HFF-Myc (cell line): ENCODE data around the gene OR8D2.

Experiments used
- DNase-seq: peaks from one replicate; pipeline ENCODE4 v3.0.0-alpha.2; 2011; ENCODE audit warnings: low read depth; ENCODE audit errors: extremely low read depth
- H3K4me3 ChIP-seq: replicated peaks from 2 replicates; pipeline ENCODE4 v1.5.1; 2011; ENCODE audit warnings: low read depth, mild to moderate bottlenecking, control low read depth, low read length
- TF ChIP-seq, protein P1 (sequence below): IDR thresholded peaks from 2 replicates; pipeline ENCODE4 v1.5.1; 2012; ENCODE audit warnings: mild to moderate bottlenecking, low read depth, low read length, control low read depth; ENCODE audit errors: missing control alignments

OR8D2 gene

DNA sequence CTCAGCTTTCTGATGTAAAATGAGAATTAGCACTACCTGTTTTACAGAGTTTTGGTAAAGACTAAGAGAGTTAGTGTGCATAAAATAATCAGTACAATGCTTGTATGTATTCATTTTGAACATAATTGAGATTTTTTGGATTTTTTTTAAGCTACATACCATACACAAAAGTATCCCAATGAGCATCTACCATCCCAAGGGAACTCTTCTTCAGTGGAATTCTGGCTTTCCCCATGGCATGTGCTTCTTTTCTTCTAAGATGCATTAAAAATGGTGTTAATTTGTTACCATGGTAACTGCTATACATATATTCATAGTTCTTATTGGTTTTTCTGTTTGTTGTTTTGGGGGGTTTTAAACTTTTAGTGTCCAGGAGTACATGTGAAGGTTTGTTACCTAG is 24.0 kb downstream of the OR8D2 start:
- no peak for DNase-seq
- TF ChIP-seq, protein P1, sequence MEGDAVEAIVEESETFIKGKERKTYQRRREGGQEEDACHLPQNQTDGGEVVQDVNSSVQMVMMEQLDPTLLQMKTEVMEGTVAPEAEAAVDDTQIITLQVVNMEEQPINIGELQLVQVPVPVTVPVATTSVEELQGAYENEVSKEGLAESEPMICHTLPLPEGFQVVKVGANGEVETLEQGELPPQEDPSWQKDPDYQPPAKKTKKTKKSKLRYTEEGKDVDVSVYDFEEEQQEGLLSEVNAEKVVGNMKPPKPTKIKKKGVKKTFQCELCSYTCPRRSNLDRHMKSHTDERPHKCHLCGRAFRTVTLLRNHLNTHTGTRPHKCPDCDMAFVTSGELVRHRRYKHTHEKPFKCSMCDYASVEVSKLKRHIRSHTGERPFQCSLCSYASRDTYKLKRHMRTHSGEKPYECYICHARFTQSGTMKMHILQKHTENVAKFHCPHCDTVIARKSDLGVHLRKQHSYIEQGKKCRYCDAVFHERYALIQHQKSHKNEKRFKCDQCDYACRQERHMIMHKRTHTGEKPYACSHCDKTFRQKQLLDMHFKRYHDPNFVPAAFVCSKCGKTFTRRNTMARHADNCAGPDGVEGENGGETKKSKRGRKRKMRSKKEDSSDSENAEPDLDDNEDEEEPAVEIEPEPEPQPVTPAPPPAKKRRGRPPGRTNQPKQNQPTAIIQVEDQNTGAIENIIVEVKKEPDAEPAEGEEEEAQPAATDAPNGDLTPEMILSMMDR, result no peak

DNA sequence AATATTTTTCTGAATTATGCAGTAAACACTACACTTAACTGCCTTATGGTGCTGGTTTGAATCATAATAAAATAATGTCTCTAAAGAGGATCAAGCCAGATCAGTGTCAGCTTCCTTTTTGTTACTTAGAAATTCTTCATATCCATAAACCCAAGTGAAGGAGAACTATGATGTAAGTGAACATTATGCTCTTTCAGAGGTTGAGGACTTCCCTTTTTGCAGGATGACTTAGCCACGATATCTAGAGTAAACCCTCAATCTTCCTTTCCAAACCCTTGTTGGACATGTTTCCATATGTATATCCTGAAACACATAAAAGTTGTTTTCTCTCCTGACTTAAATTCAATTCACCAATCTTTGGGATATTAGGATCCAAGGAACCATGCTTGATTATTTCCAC is 25.3 kb downstream of the OR8D2 start:
- H3K4me3 ChIP-seq, result no peak overlapping the region
- no peak for DNase-seq
- TF ChIP-seq, protein P1, result no peak

More for the DNA sequence above, 24.0 kb downstream of the OR8D2 start:
- H3K4me3 ChIP-seq, result no peak overlapping the region

DNA sequence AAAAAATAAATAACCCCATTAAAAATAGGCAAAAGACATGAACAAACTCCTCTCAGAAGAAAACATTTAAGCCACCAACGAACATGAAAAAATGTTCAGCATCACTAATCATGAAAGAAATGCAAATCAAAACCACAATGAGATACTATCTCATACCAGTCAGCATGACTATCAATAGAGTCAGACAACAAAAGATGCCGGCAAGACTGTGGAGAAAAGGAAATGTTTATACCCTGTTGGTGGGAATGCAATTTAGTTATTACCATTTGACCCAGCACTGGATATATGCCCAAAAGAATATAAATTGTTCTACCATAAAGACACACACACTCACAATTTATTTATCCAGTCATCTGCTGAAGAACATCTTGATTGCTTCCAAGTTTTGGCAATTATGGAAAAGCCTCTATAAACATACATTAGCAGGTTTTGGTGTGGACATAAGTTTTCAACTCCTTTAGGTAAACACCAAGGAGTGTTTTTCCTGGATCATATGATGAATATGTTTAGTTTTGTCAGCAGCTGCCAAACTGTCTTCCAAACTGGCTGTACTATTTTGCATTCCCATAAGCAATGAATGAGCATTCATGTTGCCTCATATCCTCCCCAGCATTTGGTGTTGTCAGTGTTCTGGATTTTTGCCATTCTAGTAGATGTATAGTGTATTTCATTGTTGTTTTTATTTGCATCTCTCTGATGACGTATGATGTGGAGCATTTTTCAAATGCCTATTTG is 34.2 kb downstream of the OR8D2 start:
- DNase-seq, result no peak
- TF ChIP-seq, protein P1, result no peak
- no peak overlapping the region for H3K4me3 ChIP-seq

DNA sequence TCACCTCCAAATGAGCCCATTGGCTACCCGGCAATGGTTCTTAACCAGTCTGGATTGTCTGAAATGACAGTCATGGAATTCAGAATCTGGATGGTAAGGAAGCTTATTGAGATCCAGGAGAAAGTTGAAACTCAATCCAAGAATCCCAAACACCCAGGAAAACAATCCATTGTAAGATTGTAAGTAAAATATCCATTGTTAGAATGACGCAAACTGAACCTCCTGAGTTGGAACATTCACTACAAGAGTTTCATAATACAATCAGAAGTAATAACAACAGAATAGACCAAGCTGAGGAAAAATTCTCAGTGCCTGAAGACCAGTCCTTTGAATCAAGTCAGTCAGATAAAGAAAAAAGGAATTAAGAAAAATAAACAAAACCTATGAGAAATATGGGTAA is 41.7 kb downstream of the OR8D2 start:
- DNase-seq, result no peak
- TF ChIP-seq, protein P1, result no peak
- no peak overlapping the region for H3K4me3 ChIP-seq

DNA sequence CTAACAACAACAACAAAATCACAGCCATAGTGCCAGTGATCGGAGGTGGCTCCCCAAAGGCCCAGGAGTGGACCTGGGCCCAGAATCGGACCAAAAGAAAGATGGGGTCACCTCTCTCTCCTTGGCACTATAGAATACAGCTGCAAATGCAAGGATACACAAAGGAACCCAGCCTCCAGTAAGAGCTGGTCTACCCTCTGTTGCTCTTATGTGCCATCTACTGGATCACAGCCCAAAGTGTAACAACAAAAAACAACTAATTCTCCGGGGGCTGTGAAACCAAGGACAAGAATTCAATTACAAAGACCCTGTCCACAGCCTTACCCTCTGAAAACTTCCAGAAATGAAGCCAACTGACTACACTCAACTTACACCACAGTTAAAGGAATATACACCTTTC is 42.2 kb downstream of the OR8D2 start:
- TF ChIP-seq, protein P1, result no peak
- no peak overlapping the region for H3K4me3 ChIP-seq
- no peak for DNase-seq

DNA sequence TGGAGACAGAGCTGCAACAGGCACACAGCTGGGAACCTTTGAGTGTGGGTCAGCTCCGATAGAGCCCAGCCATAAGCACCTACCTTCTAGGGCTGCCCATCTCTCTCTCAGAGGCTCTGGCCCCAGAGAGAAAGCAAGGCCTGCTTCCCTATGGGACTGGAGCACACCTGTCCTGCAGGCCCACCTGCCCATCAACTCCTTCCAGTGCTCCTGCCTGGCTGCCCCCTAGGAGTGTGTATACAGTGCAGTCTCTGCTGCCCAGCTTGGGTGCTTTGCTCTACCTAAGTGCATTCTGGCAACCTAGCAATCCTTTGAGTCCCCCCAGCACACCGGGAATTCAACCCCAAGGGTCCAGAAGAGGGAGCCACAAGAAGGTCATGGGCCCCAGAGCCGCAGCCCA is 42.8 kb downstream of the OR8D2 start:
- no peak for DNase-seq
- TF ChIP-seq, protein P1, result no peak
- no peak overlapping the region for H3K4me3 ChIP-seq

DNA sequence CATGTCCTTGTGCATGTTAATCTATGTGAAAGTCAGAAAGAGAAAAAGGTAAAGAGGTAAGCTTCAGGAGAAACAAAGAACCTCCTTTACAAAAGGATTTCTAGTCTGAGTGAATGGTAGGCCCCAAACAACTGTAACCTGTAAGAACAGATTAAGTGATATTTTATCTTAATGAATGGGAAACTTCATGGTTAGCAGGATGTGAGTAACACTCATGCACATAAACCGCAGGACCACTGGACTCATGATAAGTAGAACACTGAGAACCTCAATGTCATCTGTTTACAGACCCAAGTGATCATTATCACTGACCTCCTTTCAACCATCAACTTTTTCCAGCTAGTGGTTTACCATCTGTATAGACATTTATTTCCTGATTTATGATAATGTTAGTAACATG is 43.9 kb downstream of the OR8D2 start:
- DNase-seq, result no peak
- TF ChIP-seq, protein P1, result no peak
- H3K4me3 ChIP-seq, result no peak overlapping the region
